HG02763 (cell line): Measurements from ENCODE around the gene HOXB8.

Experiments used
- ATAC-seq: cut with Tn5 transposase; IDR thresholded peaks from one replicate; pipeline ENCODE4 v1.9.1; 2021; ENCODE audit warnings: mild to moderate bottlenecking, moderate library complexity; ENCODE audit not compliant: unreplicated experiment

HOXB8 gene

DNA sequence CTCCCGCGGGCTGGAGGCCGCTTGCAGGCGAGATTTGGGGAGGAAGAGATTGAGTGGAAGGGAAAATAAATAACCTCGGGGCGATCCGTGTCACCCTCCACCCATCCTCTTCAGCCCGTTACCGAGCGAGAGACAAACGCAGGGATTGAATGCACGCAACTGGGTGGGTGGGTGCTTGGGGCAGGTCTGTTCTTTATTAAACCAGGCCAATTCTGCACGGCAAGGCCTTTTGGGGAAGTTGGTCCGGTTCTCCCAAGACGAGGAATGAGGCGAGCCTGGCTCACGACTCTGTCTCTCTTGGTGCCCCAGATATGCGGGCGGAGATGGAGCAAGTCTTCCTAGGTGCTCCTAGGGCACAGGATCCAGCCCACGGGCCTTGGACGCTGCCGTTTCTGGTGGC, 3.9 kb downstream of the HOXB8 start:
- no peak for ATAC-seq

DNA sequence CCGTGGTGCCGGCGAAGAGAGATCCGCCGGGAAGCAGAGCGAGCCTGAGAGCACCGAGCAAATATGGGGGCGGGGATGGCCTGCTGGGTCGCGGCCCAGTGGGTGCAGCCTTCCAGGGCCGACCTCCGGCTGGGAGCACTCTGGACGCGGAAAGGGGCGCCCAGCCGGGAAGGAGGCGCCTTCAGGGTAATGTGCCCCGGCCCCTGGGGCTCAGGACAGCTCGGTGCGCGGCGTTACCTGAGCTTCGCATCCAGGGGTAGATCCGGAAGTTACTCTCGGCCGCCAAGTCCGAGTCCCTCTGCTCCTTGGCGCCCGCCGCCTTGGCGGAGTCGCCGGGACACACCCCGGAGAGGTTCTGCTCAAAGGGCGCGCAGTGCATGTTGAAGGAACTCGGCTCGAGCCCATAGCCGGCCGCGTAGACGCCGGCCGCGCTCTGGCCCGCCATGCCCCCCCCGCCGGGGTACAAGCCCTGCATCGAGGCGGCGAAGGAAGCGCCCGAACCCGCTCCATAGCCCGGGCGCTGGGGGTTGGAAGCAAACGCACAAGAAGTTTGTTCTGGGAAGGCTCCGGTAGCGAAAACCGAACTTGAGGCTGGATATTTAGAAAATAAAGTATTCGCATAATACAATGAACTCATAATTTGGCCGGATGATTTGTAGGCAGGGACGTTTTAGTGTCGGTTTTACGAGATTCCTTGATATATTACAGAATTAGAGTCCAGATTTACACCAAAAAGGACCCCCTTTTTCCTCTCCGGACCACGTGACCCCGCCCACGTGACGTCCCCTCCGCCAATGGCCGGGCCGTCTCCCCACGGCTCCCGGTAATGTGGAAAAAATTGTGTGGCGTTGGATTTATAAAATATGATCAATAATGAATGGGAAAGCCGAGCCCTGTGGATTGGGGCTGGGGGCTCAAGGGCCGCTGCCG, 4.5 kb downstream of the HOXB8 start, which contains the start of gene HOXB7:
Gene HOXB7 (minus strand): TSS at position 736 of the 930 bp plus-strand sequence. CDS start 99 bp downstream, at position 637.
- no peak for ATAC-seq

DNA sequence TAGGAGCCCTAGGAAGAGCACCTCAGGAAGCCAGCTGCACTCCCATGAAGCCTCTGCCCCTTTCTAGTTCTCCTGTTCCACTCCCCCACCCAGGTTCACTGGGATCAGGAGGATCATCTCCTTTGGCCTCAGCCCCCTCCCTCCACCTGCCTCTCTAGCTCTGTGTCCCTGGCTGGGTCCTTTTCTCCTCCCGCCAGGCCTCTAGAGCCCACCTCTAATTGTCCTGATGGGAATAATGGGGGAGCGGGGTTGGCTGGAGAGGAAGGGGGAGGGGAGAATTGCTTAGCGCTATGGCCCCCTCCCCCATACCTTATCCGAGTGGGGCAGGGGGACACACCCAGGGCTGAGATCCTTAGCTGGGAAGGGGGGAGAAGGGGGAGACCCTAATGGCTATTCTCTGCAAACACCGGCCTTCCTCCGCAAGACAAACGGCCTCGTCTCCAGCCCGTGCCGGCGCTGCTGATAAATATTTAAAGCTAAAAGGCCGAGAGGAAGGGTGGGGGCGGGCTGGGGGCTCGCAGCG, 5.3 kb downstream of the HOXB8 start:
- ATAC-seq: no peak

GRCh38 chr17:48609033-48609432, 6.1 kb downstream of the HOXB8 start:
- no peak for ATAC-seq

DNA sequence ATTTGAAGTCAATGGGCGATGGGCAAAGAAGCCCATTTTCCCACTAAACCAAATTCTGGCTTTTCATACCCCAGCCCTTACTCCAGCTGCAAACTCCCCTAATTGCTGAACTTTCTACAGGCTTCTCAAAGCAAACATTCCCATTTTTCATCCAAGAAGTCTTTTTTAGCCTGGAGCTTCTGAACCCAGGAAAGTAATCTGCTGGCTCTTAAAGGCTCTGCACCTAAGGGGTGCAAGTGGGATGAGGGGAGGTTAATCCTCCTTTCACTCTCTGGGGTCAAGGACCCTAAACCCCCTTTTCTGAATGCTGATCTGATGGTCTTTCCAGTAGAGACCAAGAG, 6.6 kb downstream of the HOXB8 start:
- ATAC-seq: no peak

DNA sequence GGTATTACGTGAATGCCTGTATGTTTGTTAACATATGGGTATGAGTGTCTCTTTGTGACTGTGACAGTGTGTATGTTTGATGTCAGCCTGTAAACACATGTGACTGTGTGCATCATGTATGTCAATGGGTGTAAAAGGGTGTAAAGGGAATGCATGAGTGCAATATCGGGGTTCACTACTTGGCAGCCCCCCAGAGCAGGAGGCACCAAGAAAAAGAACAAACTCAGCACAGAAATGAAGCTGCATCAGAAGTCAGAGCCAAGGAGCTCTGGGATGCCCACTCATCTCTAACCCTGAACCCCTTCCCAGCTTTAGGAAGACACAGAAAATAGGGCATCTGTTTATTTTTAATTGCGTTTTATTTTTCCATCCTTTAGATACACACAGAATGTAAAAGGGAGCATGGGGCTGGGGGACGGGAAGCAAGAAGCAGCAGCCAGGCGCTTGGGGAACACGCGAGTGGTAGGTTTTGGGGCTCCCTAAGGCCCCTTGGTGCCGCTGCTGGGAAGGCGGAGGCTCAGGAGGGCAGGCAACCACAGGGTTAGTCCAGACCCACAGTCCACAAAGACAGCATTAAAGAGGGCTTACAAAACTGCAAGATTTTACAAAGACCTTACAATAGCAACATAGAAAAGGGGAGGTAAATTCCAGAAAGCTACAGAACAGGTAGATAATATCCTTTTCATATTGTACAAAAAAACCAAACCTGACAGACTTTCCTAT, 8.0 kb downstream of the HOXB8 start:
- no peak for ATAC-seq

GRCh38 chr17:48605991-48606891, 8.9 kb downstream of the HOXB8 start:
- ATAC-seq: no peak

DNA sequence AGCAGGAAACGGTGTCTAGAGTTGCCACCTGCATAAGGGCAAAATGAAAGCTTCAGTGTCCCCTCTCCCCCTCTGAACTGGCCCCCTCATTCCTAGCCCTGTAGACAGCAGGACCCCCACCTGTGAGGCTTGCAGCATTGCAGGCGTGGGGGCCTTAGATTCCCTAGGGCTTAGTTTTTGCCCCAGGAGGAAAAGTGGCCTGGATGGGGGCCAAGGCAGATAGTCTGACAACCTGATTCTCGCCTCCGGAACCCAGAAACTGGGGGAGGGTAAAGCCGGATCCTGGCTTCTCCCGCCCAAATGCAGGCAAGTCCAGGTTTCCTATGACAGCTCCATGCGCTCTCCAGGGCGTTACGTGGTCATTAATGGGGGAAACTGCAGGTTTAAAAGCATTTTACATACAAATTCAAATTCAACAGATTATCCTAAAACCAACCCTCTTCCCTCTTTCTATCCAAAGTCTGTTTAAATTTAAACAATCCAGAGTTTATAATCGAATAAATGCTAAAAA, 9.6 kb downstream of the HOXB8 start:
- no peak for ATAC-seq

DNA sequence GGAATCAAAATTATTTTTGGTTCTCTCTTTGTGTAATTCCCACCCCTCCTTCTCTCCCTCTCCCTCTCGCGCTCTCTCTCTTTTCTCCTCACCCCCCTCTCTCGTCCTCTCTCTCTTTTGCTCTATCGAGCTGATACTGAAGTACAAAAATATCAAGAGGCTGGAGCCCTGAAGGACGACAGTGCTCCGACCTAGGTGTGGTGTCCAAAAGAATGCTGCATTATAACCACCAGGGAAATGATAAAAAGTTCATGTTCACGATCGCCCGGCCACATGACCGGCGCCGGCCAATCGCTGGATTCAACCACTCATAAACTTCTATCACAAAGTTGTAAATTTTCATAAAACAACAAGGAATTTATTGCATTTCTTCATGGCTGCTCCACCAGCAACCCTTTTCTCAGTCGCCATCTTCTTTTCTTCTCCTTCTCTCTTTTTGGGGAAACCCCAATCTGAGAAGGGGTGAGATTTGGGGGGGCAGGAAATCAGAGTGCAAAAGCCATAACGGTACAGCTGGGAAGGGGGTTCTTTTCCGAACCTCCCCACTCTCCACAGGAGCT, 10.2 kb downstream of the HOXB8 start, which contains the start of gene HOXB6:
Gene HOXB6 (minus strand): TSS at position 217 of the 560 bp plus-strand sequence. CDS start 6,836 bp downstream, outside the sequence.
- ATAC-seq: no peak

DNA sequence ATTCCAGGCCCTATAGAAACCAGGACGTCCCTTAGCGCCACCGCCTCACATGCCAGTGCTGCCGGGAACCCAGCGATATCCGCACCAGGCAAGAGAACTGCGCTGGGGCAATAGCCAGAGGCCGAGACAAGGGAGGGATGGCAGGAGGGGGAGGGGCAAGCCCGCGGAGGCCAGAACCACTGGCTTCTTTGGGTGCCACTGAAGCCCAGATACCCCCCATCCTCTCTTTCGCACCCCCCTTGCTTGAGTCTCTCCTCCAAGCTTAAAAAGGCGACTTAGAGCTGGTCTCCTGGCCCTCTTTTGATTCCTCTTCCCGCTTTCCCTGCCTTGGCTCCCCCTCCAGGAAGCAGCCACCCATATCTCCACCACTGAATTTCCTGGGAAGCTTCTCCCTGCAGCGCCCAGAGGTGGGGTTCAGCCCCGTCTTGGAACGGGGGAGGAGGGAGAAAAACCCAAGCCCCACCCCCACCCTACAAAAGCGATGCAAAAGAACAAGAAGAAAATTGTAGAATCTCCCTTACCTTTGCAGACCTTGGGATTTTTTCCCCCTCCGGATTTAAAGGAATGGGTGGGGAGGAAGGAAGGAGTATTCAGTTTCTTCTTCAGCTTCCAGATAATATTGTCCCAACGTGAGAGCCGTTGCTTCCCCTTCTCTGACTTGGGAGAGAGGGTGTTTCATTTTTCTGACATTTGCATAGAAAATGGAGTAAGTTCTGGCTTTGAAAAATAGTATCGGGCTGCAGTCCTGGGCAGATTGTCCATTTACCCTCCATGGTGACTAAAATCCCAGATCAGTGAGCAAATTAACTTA, 10.9 kb downstream of the HOXB8 start:
- no peak for ATAC-seq

GRCh38 chr17:48601539-48602425, 13.3 kb downstream of the HOXB8 start:
- no peak for ATAC-seq

GRCh38 chr17:48601207-48601538, 13.9 kb downstream of the HOXB8 start:
- no peak for ATAC-seq

DNA sequence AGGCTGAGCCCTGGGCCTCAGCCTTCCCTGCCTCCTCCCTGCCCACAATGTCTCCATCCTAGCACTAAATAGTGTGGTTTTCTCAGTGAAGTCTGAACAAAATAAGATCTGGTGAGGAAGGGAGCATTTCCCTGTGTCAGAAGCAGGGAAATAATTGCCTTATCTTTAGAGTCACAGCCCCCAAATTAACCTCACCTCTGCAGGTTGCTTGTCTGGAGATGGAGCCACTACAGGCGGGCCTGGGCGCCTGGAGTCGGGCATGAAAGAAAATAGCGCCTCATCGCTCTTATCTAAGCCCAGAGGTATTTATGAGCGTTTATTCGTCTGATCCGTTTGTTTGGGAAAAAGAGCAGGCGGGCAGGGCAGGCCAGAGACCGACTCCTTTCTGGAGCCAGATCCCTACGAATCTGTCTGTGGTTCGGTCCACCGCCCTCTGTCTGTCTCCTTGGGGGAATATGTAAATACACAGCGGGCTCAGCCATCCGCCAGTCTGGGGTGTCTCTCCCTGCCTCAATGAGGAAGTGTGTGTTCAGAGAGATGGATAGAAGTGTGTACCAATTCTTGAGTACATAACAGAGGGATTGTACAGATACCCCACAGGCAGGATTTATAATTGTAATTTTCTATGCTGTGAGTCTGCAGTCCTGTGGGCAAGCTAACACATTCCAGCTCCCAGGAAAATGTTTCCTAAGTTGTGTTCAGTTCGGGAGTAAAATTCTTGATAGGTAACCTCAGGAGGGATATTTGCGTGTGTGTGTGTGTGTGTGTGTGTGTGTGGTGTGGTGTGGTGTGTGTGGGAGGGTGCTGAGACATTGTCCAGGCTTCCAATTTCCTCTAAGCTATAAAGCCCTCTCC, 14.6 kb downstream of the HOXB8 start:
- no peak for ATAC-seq

GRCh38 chr17:48599354-48599753, 15.7 kb downstream of the HOXB8 start:
- ATAC-seq: no peak

GRCh38 chr17:48598736-48599135, 16.4 kb downstream of the HOXB8 start:
- ATAC-seq: no peak

- no peak for ATAC-seq
Measured at GRCh38 chr17:48597778-48598631, 17.1 kb downstream of the HOXB8 start.

DNA sequence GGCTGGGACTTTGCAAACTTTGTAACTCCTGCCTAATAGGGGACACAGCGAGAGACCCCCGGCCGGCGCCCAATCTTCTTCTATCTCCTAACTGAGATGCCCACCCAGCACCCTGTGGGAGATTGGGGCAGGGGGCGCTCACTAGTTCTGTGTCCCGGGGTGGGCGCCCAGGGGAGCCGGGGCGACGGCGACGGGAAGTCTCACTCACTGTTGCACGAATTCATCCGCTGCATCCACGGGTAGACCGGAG, 17.6 kb downstream of the HOXB8 start:
- ATAC-seq: no peak
